ENCODE measurements around the gene DSCAML1. TPM values are rescaled to one million over a fixed set of nuclear protein-coding genes. Genes with fewer than 3 reads are reported as not detected.

DSCAML1 gene
- total RNA-seq, 2 experiments from 2014 or later = 0.13 to 0.29 TPM

DNA sequence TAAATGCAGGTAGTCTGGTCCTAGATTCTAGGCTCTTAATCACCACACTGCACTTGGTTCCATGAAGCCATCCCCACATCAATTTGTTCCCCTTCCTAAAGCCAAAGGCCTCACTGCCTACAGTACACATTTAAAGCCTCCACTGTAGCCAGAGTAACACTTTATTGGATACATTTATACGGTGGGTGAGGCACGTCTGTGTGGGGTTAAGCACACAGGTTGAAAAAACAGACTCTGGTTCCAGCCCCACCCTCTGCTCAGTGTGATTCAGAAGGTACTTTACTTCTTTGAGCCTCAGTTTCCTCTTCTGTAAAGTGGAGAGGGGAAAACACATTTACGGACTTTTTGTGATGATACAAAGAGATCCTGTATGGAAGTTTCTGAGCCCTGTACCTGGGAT is 22.5 kb downstream of the DSCAML1 start:
- H3K9me3 Mint-ChIP-seq = no peaks in the 10 kb centered on the region
- H3K36me3 Mint-ChIP-seq (ENCODE audit: low read depth) = no peaks in the 10 kb centered on the region
- H3K4me1 Mint-ChIP-seq (ENCODE audit: low read depth) = no peaks in the 10 kb centered on the region
- no peak overlapping the region for H3K27ac Mint-ChIP-seq
- ATAC-seq = no peak
- no peak overlapping the region for H3K4me3 Mint-ChIP-seq
- TF ChIP-seq, protein P1, sequence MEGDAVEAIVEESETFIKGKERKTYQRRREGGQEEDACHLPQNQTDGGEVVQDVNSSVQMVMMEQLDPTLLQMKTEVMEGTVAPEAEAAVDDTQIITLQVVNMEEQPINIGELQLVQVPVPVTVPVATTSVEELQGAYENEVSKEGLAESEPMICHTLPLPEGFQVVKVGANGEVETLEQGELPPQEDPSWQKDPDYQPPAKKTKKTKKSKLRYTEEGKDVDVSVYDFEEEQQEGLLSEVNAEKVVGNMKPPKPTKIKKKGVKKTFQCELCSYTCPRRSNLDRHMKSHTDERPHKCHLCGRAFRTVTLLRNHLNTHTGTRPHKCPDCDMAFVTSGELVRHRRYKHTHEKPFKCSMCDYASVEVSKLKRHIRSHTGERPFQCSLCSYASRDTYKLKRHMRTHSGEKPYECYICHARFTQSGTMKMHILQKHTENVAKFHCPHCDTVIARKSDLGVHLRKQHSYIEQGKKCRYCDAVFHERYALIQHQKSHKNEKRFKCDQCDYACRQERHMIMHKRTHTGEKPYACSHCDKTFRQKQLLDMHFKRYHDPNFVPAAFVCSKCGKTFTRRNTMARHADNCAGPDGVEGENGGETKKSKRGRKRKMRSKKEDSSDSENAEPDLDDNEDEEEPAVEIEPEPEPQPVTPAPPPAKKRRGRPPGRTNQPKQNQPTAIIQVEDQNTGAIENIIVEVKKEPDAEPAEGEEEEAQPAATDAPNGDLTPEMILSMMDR (IDR thresholded peaks at IDR 0.05) = no peak
- DNase-seq = no peak
- intact Hi-C loops (cut with micrococcal nuclease) = no loop called here
- ChIA-PET POLR2A (no interaction called here), CTCF (no interaction called here)
- H3K27me3 Mint-ChIP-seq = no peaks in the 10 kb centered on the region

DNA sequence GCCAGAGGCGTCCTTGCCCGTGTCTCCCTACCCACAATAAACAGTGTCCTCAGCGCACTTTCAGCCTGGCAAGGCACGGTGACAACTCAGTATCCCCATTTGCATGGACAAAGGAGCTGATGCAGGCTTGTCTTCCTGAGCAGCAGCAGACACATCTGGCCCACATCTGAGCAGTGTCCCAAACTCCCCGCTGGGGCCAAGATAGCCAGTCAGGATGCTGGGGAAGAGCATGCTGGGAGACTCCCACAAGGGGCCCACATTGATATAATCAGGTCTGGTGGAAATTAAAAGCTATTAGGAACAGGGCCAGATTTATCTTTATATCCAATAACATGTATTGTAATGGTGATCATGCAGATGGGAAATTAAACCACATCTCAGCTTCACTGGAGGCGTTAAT is 24.7 kb downstream of the DSCAML1 start:
- Mint-ChIP-seq H3K27ac (no peak overlapping the region), H3K9me3 (no peaks in the 10 kb centered on the region), H3K36me3 (ENCODE audit: low read depth) (no peaks in the 10 kb centered on the region), H3K4me1 (ENCODE audit: low read depth) (no peaks in the 10 kb centered on the region), H3K27me3 (no peaks in the 10 kb centered on the region), H3K4me3 (no peak overlapping the region)
- TF ChIP-seq, protein P1 (IDR thresholded peaks at IDR 0.05) = no peak
- POLR2A ChIA-PET = no interaction called here
- ATAC-seq (no peak), DNase-seq (no peak)
- intact Hi-C loops (cut with micrococcal nuclease) = no loop called here
- CTCF ChIA-PET = no interaction called here

DNA sequence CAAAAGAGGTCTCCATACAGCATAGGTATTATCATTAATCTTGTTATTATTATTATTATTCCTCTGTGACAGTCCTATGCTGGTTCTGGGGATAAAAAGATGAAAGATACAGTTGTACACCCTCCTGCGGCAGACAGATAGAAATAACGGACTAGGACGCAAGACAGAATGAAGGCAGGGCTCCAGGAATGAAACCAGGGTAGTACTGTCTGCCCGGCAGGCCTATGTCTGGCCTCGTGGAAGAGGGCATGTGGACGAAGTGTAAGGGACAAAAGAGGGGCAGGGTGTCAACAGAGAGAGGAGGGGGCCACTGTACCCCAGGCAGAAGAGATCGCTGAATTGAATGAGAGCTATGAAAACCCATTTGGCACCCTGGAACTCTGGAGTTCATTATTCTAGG is 25.2 kb downstream of the DSCAML1 start:
- no peaks in the 10 kb centered on the region for H3K27me3 Mint-ChIP-seq
- CTCF ChIA-PET = no interaction called here
- no peak for ATAC-seq
- no peaks in the 10 kb centered on the region for H3K36me3 Mint-ChIP-seq (ENCODE audit: low read depth)
- no peak for DNase-seq
- no peaks in the 10 kb centered on the region for H3K4me1 Mint-ChIP-seq (ENCODE audit: low read depth)
- H3K4me3 Mint-ChIP-seq = no peak overlapping the region
- intact Hi-C loops (cut with micrococcal nuclease) = no loop called here
- no peaks in the 10 kb centered on the region for H3K9me3 Mint-ChIP-seq
- H3K27ac Mint-ChIP-seq = no peak overlapping the region
- TF ChIP-seq, protein P1 (IDR thresholded peaks at IDR 0.05) = no peak
- POLR2A ChIA-PET = no interaction called here

DNA sequence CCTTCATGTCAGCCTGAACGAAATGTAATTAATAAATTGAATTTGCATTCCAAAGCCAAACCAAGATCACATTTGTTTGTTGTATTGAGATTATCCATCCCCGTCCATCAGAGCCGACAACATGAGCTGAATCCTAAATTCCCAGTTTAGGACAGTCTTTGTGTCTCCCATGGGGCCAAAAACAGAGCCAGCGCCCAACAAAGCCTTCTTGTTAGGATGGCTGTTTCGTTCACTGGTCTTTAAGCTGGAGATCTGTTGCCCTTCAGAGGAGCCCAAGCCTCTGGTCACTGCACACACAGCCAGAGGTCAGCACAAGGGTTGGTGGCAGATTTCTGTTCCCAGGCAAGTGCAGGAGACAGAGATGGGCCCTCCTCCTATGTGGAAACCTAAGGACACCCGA is 25.8 kb downstream of the DSCAML1 start:
- no peak overlapping the region for H3K27ac Mint-ChIP-seq
- ChIA-PET CTCF (no interaction called here), POLR2A (no interaction called here)
- TF ChIP-seq, protein P1 (IDR thresholded peaks at IDR 0.05) = no peak
- no peaks in the 10 kb centered on the region for H3K9me3 Mint-ChIP-seq
- ATAC-seq (no peak), DNase-seq (no peak)
- H3K36me3 Mint-ChIP-seq (ENCODE audit: low read depth) = no peaks in the 10 kb centered on the region
- H3K4me3 Mint-ChIP-seq = no peak overlapping the region
- intact Hi-C loops (cut with micrococcal nuclease) = no loop called here
- H3K27me3 Mint-ChIP-seq = no peaks in the 10 kb centered on the region
- no peaks in the 10 kb centered on the region for H3K4me1 Mint-ChIP-seq (ENCODE audit: low read depth)

DNA sequence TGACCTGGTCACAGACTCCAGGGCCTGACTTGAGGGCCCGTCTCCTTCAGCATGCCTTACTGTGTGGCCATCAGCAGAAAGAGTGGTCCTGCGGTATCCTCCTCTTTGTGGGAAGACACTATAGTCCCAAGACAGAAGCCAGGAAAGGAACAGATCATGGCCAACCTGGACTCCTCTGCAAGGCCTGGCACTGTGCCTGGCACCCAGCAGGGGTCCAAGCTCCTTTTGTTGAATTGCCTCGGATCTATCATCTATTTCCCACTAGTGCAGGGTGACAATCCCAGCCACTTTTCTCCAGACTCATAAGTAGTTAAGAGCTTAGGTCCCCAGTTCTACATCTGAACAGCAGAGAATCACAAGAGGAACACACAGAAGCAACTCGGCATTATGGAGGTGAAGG is 27.0 kb downstream of the DSCAML1 start:
- ATAC-seq = no peak
- TF ChIP-seq, protein P1 (IDR thresholded peaks at IDR 0.05) = no peak
- POLR2A ChIA-PET = no interaction called here
- Mint-ChIP-seq H3K27me3 (no peaks in the 10 kb centered on the region), H3K27ac (no peak overlapping the region), H3K4me1 (ENCODE audit: low read depth) (no peaks in the 10 kb centered on the region), H3K4me3 (no peak overlapping the region), H3K36me3 (ENCODE audit: low read depth) (no peaks in the 10 kb centered on the region), H3K9me3 (no peaks in the 10 kb centered on the region)
- intact Hi-C loops (cut with micrococcal nuclease) = no loop called here
- no peak for DNase-seq
- CTCF ChIA-PET = interaction anchor here (1.0 kb wide), 1 partner anchor 344 kb away, joined by 3 read pairs; no protein-coding TSS in a partner anchor
